Neural progenitor cell (in vitro differentiated cells): ENCODE results near the gene RBBP5. TPM values are rescaled to one million over a fixed set of nuclear protein-coding genes. Genes with fewer than 3 reads are reported as not detected.
"Not testable (repeated sequence)": the region's sequence is repeated elsewhere in the genome, so short reads cannot be mapped to it uniquely, and the experiment has no call there.

Experiments used
- DNase-seq: peaks from one replicate; pipeline ENCODE4 v3.0.0-alpha.2; 2016; ENCODE audit warnings: low spot score
- H2AFZ ChIP-seq: fragments of 200-600 bp; sonication (generic); replicated peaks from 2 replicates; pipeline ENCODE4 v1.6.1; 2016; ENCODE audit warnings: antibody characterized with exemption
- H3F3A ChIP-seq: fragments of 200-600 bp; sonication (generic); 2 replicates; pipeline ENCODE4 v1.6.1; 2016; ENCODE audit warnings: antibody characterized with exemption, low read depth
- H3K27ac ChIP-seq: fragments of 200-600 bp; sonication (generic); 2 replicates; pipeline ENCODE4 v1.5.1; 2016; ENCODE audit warnings: mild to moderate bottlenecking
- H3K27me3 ChIP-seq: fragments of 200-600 bp; sonication (generic); 2 replicates; pipeline ENCODE4 v1.6.1; 2016; ENCODE audit warnings: mild to moderate bottlenecking, moderate library complexity
- H3K36me3 ChIP-seq: fragments of 200-600 bp; sonication (generic); 2 replicates; pipeline ENCODE4 v1.5.1; 2016
- H3K4me1 ChIP-seq: fragments of 200-600 bp; sonication (generic); 2 replicates; pipeline ENCODE4 v1.6.1; 2016; ENCODE audit warnings: mixed run types
- H3K4me2 ChIP-seq: fragments of 200-600 bp; sonication (generic); 2 replicates; pipeline ENCODE4 v1.6.1; 2016
- H3K4me3 ChIP-seq: fragments of 200-600 bp; sonication (generic); 2 replicates; pipeline ENCODE4 v1.5.1; 2016
- H3K79me2 ChIP-seq: fragments of 200-600 bp; sonication (generic); 2 replicates; pipeline ENCODE4 v1.6.1; 2016; ENCODE audit warnings: low read depth
- H3K9ac ChIP-seq: fragments of 200-600 bp; sonication (generic); 2 replicates; pipeline ENCODE4 v1.6.1; 2016
- H3K9me3 ChIP-seq: fragments of 200-600 bp; sonication (generic); 2 replicates; pipeline ENCODE4 v1.5.1; 2016; ENCODE audit warnings: low read depth
- H4K20me1 ChIP-seq: fragments of 200-600 bp; sonication (generic); 2 replicates; pipeline ENCODE4 v1.6.1; 2016; ENCODE audit warnings: low read depth
- H3K27ac Mint-ChIP-seq: 3 replicates; pipeline ENCODE4 v1.8.0; 2021; ENCODE audit warnings: mixed read lengths
- H3K27me3 Mint-ChIP-seq: 2 replicates; pipeline ENCODE4 v1.8.0; 2022; ENCODE audit warnings: low read depth, mild to moderate bottlenecking, inconsistent platforms, moderate library complexity, mixed read lengths; ENCODE audit not compliant: insufficient read depth
- H3K36me3 Mint-ChIP-seq: 3 replicates; pipeline ENCODE4 v1.8.0; 2021; ENCODE audit warnings: mixed read lengths
- H3K4me1 Mint-ChIP-seq: 3 replicates; pipeline ENCODE4 v1.8.0; 2021; ENCODE audit warnings: mixed read lengths
- H3K4me3 Mint-ChIP-seq: 3 replicates; pipeline ENCODE4 v1.8.0; 2021; ENCODE audit warnings: mild to moderate bottlenecking, moderate library complexity, mixed read lengths
- H3K9me3 Mint-ChIP-seq: 3 replicates; pipeline ENCODE4 v1.8.0; 2020; ENCODE audit warnings: mixed read lengths
- EZH2 ChIP-seq: fragments of 200-600 bp; sonication (generic); IDR thresholded peaks from 2 replicates; pipeline ENCODE4 v1.6.1; 2017; ENCODE audit warnings: antibody characterized with exemption, mild to moderate bottlenecking, moderate library complexity
- EZH2phosphoT487 ChIP-seq: fragments of 200-600 bp; sonication (generic); IDR thresholded peaks from 2 replicates; pipeline ENCODE4 v1.6.1; 2017; ENCODE audit warnings: antibody characterized with exemption
- total RNA-seq: library from RNA; depleted of rRNA; stranded (reverse); fragments of >200 nt; gene quantifications from 2 replicates; pipeline ENCODE4 v1.2.3, GENCODE V29; 2015; ENCODE audit warnings: low replicate concordance
- TF ChIP-seq, protein P1 (sequence below): fragments of 200-600 bp; sonication (generic); IDR thresholded peaks from 2 replicates; pipeline ENCODE4 v1.5.1; 2017; ENCODE audit warnings: antibody characterized with exemption, mild to moderate bottlenecking

Gene RBBP5
- total RNA-seq, 1 donor from 2014 or later: 30.1 TPM

- H3K36me3 Mint-ChIP-seq: peaks cover 62% of the 10 kb centered on the region
- no peaks in the 10 kb centered on the region for H4K20me1 ChIP-seq
- no peaks in the 10 kb centered on the region for H3F3A ChIP-seq
- H3K27me3 ChIP-seq: no peaks in the 10 kb centered on the region
- no peaks in the 10 kb centered on the region for H3K4me1 Mint-ChIP-seq
- H3K27ac ChIP-seq: no peak overlapping the region
- peaks cover 3% of the 10 kb centered on the region for H3K9me3 ChIP-seq
- no peaks in the 10 kb centered on the region for H3K27me3 Mint-ChIP-seq
- no peaks in the 10 kb centered on the region for H3K4me1 ChIP-seq
- no peak overlapping the region for H2AFZ ChIP-seq
- H3K4me3 ChIP-seq: no peak overlapping the region
- no peak overlapping the region for H3K9ac ChIP-seq
- no peak overlapping the region for H3K4me2 ChIP-seq
- TF ChIP-seq EZH2: no peak
- TF ChIP-seq EZH2phosphoT487: no peak
- TF ChIP-seq, protein P1, sequence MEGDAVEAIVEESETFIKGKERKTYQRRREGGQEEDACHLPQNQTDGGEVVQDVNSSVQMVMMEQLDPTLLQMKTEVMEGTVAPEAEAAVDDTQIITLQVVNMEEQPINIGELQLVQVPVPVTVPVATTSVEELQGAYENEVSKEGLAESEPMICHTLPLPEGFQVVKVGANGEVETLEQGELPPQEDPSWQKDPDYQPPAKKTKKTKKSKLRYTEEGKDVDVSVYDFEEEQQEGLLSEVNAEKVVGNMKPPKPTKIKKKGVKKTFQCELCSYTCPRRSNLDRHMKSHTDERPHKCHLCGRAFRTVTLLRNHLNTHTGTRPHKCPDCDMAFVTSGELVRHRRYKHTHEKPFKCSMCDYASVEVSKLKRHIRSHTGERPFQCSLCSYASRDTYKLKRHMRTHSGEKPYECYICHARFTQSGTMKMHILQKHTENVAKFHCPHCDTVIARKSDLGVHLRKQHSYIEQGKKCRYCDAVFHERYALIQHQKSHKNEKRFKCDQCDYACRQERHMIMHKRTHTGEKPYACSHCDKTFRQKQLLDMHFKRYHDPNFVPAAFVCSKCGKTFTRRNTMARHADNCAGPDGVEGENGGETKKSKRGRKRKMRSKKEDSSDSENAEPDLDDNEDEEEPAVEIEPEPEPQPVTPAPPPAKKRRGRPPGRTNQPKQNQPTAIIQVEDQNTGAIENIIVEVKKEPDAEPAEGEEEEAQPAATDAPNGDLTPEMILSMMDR: no peak
- no peak for DNase-seq
- H3K9me3 Mint-ChIP-seq: peaks cover 17% of the 10 kb centered on the region
- H3K79me2 ChIP-seq: peaks cover 8% of the 10 kb centered on the region
- H3K36me3 ChIP-seq: peaks cover 25% of the 10 kb centered on the region
- no peak overlapping the region for H3K4me3 Mint-ChIP-seq
- no peak overlapping the region for H3K27ac Mint-ChIP-seq
These were observed 39.3 kb upstream of the RBBP5 start for GRCh38 chr1:205161076-205161475.

DNA sequence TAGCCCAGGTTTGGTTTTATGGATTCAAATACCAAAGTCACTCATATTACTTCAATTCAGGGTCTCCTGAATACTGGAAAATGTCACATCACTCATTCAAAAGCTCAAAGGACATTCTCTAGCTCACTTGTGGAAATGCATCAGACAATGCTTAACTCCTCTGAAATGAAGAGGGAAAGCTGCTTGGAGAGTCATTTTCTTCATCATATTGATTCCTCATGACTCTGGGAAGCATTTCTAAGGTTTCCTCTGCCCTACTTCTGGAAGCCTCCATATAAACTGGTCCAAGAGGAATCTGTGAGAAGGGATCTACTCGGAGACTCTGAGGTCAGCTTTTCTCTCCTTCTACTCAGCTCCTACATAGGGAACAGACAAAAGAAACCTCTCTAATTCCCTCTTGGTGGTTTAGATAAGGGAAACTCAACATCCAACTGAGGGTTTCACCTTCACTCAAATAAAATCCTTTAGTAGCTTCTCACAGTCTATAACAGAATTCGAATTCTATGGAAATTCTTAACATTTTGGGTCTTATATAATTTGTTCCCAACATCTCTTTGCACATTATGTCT is 36.4 kb upstream of the RBBP5 start:
- H3K27ac ChIP-seq: no peak overlapping the region
- H3K4me2 ChIP-seq: no peak overlapping the region
- no peak overlapping the region for H2AFZ ChIP-seq
- H3K9me3 ChIP-seq: peaks cover 5% of the 10 kb centered on the region
- Mint-ChIP-seq H3K9me3 (peaks cover 29% of the 10 kb centered on the region), H3K27ac (no peak overlapping the region), H3K4me1 (no peaks in the 10 kb centered on the region), H3K36me3 (peaks cover 73% of the 10 kb centered on the region), H3K4me3 (no peak overlapping the region), H3K27me3 (no peaks in the 10 kb centered on the region)
- H3K4me3 ChIP-seq: no peak overlapping the region
- H3K27me3 ChIP-seq: no peaks in the 10 kb centered on the region
- H3K4me1 ChIP-seq: no peaks in the 10 kb centered on the region
- no peak overlapping the region for H3K9ac ChIP-seq
- peaks cover 38% of the 10 kb centered on the region for H3K36me3 ChIP-seq
- TF ChIP-seq EZH2phosphoT487 (no peak), EZH2 (no peak)
- TF ChIP-seq, protein P1: no peak
- DNase-seq: no peak
- no peaks in the 10 kb centered on the region for H4K20me1 ChIP-seq
- no peaks in the 10 kb centered on the region for H3K79me2 ChIP-seq
- no peaks in the 10 kb centered on the region for H3F3A ChIP-seq

DNA sequence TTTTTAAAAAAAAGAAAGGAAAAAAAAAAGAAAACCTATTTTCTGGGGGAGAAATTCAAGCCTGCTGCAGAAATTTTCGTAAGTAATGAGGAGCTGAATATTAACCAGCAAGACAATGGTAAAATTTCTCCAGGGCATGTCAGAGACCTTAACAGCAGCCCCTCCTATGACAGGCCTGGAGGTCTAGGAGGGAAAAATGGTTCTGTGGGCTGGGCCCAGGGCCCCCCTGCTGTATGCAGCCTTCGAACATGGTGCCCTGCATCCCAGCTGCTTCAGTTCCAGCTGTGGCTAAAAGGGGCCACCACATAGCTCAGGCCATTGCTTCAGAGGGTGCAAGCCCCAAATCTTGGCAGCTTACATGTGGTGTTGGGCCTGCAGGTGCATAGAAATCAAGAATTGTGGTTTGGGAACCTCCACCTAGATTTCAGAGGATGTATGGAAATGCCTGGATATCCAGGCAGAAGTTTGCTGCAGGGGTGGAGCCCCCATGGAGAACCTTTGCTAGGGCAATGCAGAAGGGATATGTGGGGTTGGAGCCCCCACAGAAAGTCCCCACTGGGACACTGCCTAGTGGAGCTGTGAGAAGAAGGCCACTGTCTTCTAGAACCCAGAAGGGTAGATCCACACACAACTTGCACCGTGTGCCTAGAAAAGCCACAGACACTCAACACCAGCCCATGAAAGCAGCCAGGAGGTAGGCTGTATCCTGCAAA is 34.0 kb upstream of the RBBP5 start:
- not testable (repeated sequence) for H4K20me1 ChIP-seq, DNase-seq, H3K4me3 ChIP-seq, H3K79me2 ChIP-seq, H3K4me1 Mint-ChIP-seq, H3F3A ChIP-seq, H2AFZ ChIP-seq, H3K4me2 ChIP-seq, H3K9me3 ChIP-seq, H3K27ac Mint-ChIP-seq, H3K27ac ChIP-seq, H3K27me3 ChIP-seq, H3K4me1 ChIP-seq, H3K9ac ChIP-seq, H3K27me3 Mint-ChIP-seq, H3K4me3 Mint-ChIP-seq
- Mint-ChIP-seq H3K9me3 (peaks cover 29% of the 10 kb centered on the region), H3K36me3 (peaks cover 65% of the 10 kb centered on the region)
- peaks cover 38% of the 10 kb centered on the region for H3K36me3 ChIP-seq

DNA sequence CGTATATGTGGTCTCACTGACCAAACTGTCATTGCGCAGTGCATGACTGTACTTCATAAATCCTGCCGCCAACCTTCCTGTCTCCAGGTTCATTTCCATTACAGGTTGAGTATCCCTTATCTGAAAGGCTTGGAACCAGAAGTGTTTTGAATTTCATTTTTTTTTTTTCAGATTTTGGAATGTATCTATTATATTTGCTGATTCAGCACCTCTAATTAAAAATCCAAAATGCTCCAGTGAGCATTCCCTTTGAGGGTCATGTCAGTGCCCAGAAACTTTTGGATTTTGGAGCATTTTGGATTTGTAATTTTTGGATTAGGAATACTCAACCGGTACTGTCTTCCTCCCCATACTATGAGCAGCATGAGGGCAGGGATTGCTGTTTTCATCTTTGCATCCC is 30.7 kb upstream of the RBBP5 start:
- Histone ChIP-seq H3K79me2 (no peaks in the 10 kb centered on the region), H3K9me3 (peaks cover 5% of the 10 kb centered on the region), H3K4me2 (no peak overlapping the region), H3K27ac (no peak overlapping the region), H3K36me3 (peaks cover 27% of the 10 kb centered on the region), H3K4me1 (peaks cover 5% of the 10 kb centered on the region), H2AFZ (no peak overlapping the region), H3K4me3 (no peak overlapping the region), H3F3A (peaks cover 7% of the 10 kb centered on the region), H4K20me1 (no peaks in the 10 kb centered on the region), H3K27me3 (no peaks in the 10 kb centered on the region), H3K9ac (no peak overlapping the region)
- DNase-seq: no peak
- Mint-ChIP-seq H3K27me3 (no peaks in the 10 kb centered on the region), H3K4me1 (peaks cover 2% of the 10 kb centered on the region), H3K27ac (no peak overlapping the region), H3K4me3 (no peak overlapping the region), H3K9me3 (peaks cover 25% of the 10 kb centered on the region), H3K36me3 (peaks cover 54% of the 10 kb centered on the region)
- TF ChIP-seq, protein P1: no peak
- TF ChIP-seq EZH2phosphoT487: no peak
- no peak for TF ChIP-seq EZH2
